Hepatocyte (in vitro differentiated cells): ENCODE measurements around the gene DPEP1. TPM values are rescaled to one million over a fixed set of nuclear protein-coding genes. Genes with fewer than 3 reads are reported as not detected.

ENCODE experiments used
- DNase-seq: peaks from one replicate; pipeline ENCODE4 v3.0.0-alpha.2; 2016; ENCODE audit warnings: low spot score
- H2AFZ ChIP-seq: fragments of 200-600 bp; sonication (generic); 2 replicates; pipeline ENCODE4 v1.6.0; 2016; ENCODE audit warnings: antibody characterized with exemption, mild to moderate bottlenecking
- H3K27ac ChIP-seq: fragments of 200-600 bp; sonication (generic); 2 replicates; pipeline ENCODE4 v1.5.1; 2016; ENCODE audit warnings: mild to moderate bottlenecking
- H3K27me3 ChIP-seq: fragments of 200-600 bp; sonication (generic); 2 replicates; pipeline ENCODE4 v1.6.1; 2016
- H3K36me3 ChIP-seq: fragments of 200-600 bp; sonication (generic); replicated peaks from 2 replicates; pipeline ENCODE4 v1.5.1; 2016; ENCODE audit warnings: low read depth; ENCODE audit not compliant: insufficient read depth
- H3K4me1 ChIP-seq: fragments of 200-600 bp; sonication (generic); 2 replicates; pipeline ENCODE4 v1.5.1; 2016; ENCODE audit warnings: mild to moderate bottlenecking, moderate library complexity; ENCODE audit not compliant: insufficient read depth
- H3K4me2 ChIP-seq: fragments of 200-600 bp; sonication (generic); 2 replicates; pipeline ENCODE4 v1.6.0; 2016
- H3K4me3 ChIP-seq: fragments of 200-600 bp; sonication (generic); 2 replicates; pipeline ENCODE4 v1.5.1; 2016; ENCODE audit warnings: mild to moderate bottlenecking
- H3K79me2 ChIP-seq: fragments of 200-600 bp; sonication (generic); 2 replicates; pipeline ENCODE4 v1.6.0; 2017; ENCODE audit warnings: mild to moderate bottlenecking
- H3K9me2 ChIP-seq: fragments of 200-600 bp; sonication (generic); replicated peaks from 2 replicates; pipeline ENCODE4 v1.6.0; 2017; ENCODE audit warnings: mild to moderate bottlenecking; ENCODE audit not compliant: insufficient read depth
- H3K9me3 ChIP-seq: fragments of 200-600 bp; sonication (generic); 2 replicates; pipeline ENCODE4 v1.5.1; 2016; ENCODE audit warnings: low read depth, mild to moderate bottlenecking
- H4K20me1 ChIP-seq: fragments of 200-600 bp; sonication (generic); 2 replicates; pipeline ENCODE4 v1.6.0; 2016; ENCODE audit warnings: mild to moderate bottlenecking; ENCODE audit not compliant: insufficient read depth, poor library complexity, severe bottlenecking
- CTCF ChIP-seq: fragments of 200-600 bp; sonication (generic); IDR thresholded peaks from 2 replicates; pipeline ENCODE4 v1.5.1; 2016; ENCODE audit warnings: antibody characterized with exemption, mild to moderate bottlenecking; ENCODE audit not compliant: poor library complexity
- EZH2 ChIP-seq: fragments of 200-600 bp; sonication (generic); IDR thresholded peaks from 2 replicates; pipeline ENCODE4 v1.6.1; 2016; ENCODE audit warnings: antibody characterized with exemption, mild to moderate bottlenecking, borderline replicate concordance
- EZH2phosphoT487 ChIP-seq: fragments of 200-600 bp; sonication (generic); IDR thresholded peaks from one replicate; pipeline ENCODE4 v1.6.1; 2018; ENCODE audit warnings: antibody characterized with exemption, mild to moderate bottlenecking, low read depth, moderate library complexity; ENCODE audit not compliant: unreplicated experiment, severe bottlenecking
- WGBS: methylation state at CpG from one replicate; pipeline ENCODE4 v1.1.6; 2016; ENCODE audit warnings: low lambda C conversion rate; ENCODE audit errors: missing lambda C conversion rate; 5-methylcytosine and 5-hydroxymethylcytosine counted together
- polyA plus RNA-seq: library from polyadenylated mRNA; unstranded; fragments of >200 nt; fragmentation: Nextera tagmentation; extraction: Ambion mirVana; gene quantifications from 2 replicates; pipeline ENCODE4 v1.2.1, GENCODE V29; 2016
- total RNA-seq: library from RNA; depleted of rRNA; stranded (reverse); fragments of >200 nt; gene quantifications from 2 replicates; pipeline ENCODE4 v1.2.3, GENCODE V29; 2014

DPEP1 gene
- total and polyA plus RNA-seq, 2 experiments from 2014 or later: 48.3 to 106 TPM

DNA sequence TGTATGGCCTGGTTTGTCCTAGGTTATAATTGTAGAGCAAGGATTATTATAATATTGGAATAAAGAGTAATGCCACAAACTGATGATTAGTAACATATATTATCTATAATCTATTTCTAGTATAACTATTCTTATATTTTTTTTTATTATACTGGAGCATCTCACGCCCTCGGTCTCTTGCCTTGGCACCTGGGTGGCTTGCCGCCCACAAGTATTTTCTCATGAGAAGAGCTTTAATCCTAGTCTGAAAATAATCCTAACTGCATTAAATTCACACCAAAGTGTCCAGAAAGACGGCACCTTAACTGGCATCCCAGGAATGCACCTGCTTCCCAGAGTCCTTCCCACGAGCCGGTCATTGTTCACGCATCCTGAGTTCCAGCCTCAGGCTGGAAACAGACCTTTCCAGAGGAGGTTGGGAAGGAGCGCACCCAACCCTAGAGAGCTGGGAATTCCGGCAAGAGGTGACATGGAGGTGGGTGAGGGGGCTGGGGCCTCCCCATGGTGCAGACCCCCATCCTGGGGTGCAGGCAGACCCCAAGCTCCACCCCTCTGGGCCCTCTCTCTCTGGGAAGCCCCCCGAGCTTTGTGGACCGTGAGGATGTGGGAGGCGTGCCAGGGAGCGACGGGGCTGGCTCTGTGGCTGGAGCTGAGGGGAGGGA, 28.1 kb downstream of the DPEP1 start:
- Histone ChIP-seq H3K36me3 (no peaks in the 10 kb centered on the region), H3K79me2 (no peaks in the 10 kb centered on the region), H3K9me3 (no peaks in the 10 kb centered on the region), H3K27me3 (no peaks in the 10 kb centered on the region), H3K27ac (no peak overlapping the region), H3K4me1 (peaks cover 7% of the 10 kb centered on the region), H3K9me2 (no peaks in the 10 kb centered on the region), H3K4me3 (no peak overlapping the region), H3K4me2 (peak overlapping the region; percentile 81), H4K20me1 (no peaks in the 10 kb centered on the region), H2AFZ (no peak overlapping the region)
- no peak for DNase-seq
- WGBS: 65% methylated on average over 13 of the region's 14 CpGs
- TF ChIP-seq EZH2phosphoT487 (no peak), EZH2 (no peak), CTCF (no peak)

GRCh38 chr16:89642574-89642973, 29.1 kb downstream of the DPEP1 start:
- H3K79me2 ChIP-seq: no peaks in the 10 kb centered on the region
- H4K20me1 ChIP-seq: no peaks in the 10 kb centered on the region

DNA sequence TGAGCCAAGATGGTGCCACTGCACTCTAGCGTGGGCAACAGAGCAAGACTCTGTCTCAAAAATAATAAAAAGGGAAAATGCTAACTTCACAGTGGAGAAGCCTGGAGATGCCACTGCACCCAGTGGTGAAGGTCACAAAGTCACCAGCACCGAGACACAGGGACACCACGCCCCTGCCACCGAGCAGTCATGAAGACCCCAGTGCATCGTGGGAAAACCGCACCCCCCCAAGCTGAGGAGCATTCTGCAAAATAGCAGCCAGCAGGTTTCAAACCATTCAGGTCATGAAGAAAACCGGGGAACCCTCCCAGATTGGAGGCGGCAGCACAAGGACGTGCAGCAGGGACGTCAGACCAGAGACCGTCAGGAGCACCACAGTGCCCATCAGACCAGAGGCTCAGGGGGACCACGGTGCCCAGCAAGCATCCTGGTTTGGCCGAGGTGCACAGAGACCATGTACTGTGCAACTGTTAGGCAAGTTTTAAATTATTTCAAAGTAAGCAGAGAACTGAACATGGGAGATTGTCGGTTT, 30.4 kb downstream of the DPEP1 start:
- WGBS: 89% methylated on average over 14 of the region's 14 CpGs
- H3K4me1 ChIP-seq: peaks cover 7% of the 10 kb centered on the region
- no peak overlapping the region for H3K4me3 ChIP-seq
- no peak overlapping the region for H3K27ac ChIP-seq
- DNase-seq: no peak
- no peaks in the 10 kb centered on the region for H3K36me3 ChIP-seq
- no peaks in the 10 kb centered on the region for H4K20me1 ChIP-seq
- no peaks in the 10 kb centered on the region for H3K27me3 ChIP-seq
- H3K79me2 ChIP-seq: no peaks in the 10 kb centered on the region
- H3K4me2 ChIP-seq: no peak overlapping the region
- no peak overlapping the region for H2AFZ ChIP-seq
- TF ChIP-seq EZH2 (no peak), EZH2phosphoT487 (no peak), CTCF (no peak)
- no peaks in the 10 kb centered on the region for H3K9me2 ChIP-seq
- H3K9me3 ChIP-seq: no peaks in the 10 kb centered on the region

More at GRCh38 chr16:89642574-89642973, 29.1 kb downstream of the DPEP1 start:
- H3K36me3 ChIP-seq: no peaks in the 10 kb centered on the region
- no peak overlapping the region for H3K4me2 ChIP-seq
- H2AFZ ChIP-seq: no peak overlapping the region
- no peak overlapping the region for H3K27ac ChIP-seq
- 89% methylated on average over 13 of the region's 13 CpGs for WGBS
- no peaks in the 10 kb centered on the region for H3K9me2 ChIP-seq
- H3K4me1 ChIP-seq: peaks cover 7% of the 10 kb centered on the region
- no peak overlapping the region for H3K4me3 ChIP-seq
- TF ChIP-seq EZH2 (no peak), CTCF (no peak), EZH2phosphoT487 (no peak)
- no peak for DNase-seq
- H3K27me3 ChIP-seq: no peaks in the 10 kb centered on the region
- no peaks in the 10 kb centered on the region for H3K9me3 ChIP-seq
